Measurements from ENCODE around the gene PDILT.

DNA sequence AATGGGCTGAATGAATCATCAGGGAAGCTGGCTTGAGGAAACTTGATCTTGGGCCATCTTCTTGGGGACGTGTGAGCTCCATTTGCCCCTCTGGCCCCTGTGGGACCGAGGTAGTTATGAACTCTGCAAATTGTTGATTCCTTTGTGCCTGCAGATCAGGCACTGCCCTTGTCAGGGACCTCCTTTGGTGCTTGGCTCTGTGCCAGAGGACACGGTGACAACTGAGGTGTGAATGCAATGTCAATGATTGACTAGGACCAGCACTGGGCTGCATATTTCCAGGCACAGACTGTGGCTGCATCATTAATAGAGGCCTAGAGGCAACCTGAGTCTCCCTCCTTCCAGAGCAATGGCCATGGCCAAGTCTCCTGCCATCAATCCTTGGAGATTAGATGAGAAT is 23.8 kb downstream of the PDILT start:
- TF ChIP-seq, protein P1, sequence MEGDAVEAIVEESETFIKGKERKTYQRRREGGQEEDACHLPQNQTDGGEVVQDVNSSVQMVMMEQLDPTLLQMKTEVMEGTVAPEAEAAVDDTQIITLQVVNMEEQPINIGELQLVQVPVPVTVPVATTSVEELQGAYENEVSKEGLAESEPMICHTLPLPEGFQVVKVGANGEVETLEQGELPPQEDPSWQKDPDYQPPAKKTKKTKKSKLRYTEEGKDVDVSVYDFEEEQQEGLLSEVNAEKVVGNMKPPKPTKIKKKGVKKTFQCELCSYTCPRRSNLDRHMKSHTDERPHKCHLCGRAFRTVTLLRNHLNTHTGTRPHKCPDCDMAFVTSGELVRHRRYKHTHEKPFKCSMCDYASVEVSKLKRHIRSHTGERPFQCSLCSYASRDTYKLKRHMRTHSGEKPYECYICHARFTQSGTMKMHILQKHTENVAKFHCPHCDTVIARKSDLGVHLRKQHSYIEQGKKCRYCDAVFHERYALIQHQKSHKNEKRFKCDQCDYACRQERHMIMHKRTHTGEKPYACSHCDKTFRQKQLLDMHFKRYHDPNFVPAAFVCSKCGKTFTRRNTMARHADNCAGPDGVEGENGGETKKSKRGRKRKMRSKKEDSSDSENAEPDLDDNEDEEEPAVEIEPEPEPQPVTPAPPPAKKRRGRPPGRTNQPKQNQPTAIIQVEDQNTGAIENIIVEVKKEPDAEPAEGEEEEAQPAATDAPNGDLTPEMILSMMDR (IDR thresholded peaks at IDR 0.05) = no peak
- TF ChIP-seq POLR2A (IDR thresholded peaks at IDR 0.05) (no peak), POLR2AphosphoS5 (IDR thresholded peaks at IDR 0.05) (no peak), EP300 (IDR thresholded peaks at IDR 0.05) (no peak)
